K562 (cell line): ENCODE data around the gene TTC39C. TPM values are rescaled to one million over a fixed set of nuclear protein-coding genes. Genes with fewer than 3 reads are reported as not detected.

Experiments
- ATAC-seq: fragments of 200-7000 bp; cut with Tn5 transposase; 3 replicates; pipeline ENCODE4 v1.9.1; 2020; ENCODE audit warnings: moderate library complexity
- BruUV-seq: library from RNA; stranded (reverse); fragments of 400-500 nt; replicated peaks from 2 replicates; lab custom pipeline; 2021; lab: Mats Ljungman, UMichigan
- CTCF ChIA-PET: fragments of 300-600 bp; formaldehyde crosslinking; extraction: SDS; loops from one replicate; lab custom pipeline; 2021; ENCODE audit warnings: low intra/inter-chr PET ratio; lab: Yijun Ruan, JAX
- POLR2A ChIA-PET: fragments of 300-600, 350-650 bp; sonication (Branson Sonifier 250); formaldehyde crosslinking; extraction: SDS; loops from one replicate; lab custom pipeline; 2021; ENCODE audit warnings: antibody characterized with exemption, inconsistent platforms; lab: Yijun Ruan, JAX
- DNase-seq, 4 experiments: peaks; one replicate each; pipeline versions ENCODE4 v3.0.0 to v3.0.0-alpha.2; 2011 to 2018; ENCODE audit warnings: low spot score in 3 of 4, mixed read lengths in 3 of 4; ENCODE audit errors: extremely low read depth in 1 of 4
- FAIRE-seq: peaks from 2 replicates; lab custom pipeline; 2011; peaks lifted over from hg19 to GRCh38; lab: Jason Lieb, UNC
- H2AFZ ChIP-seq: 2 replicates; pipeline ENCODE4 v1.6.0; 2011; ENCODE audit warnings: low read depth, low read length, control low read depth, inconsistent platforms
- H3K27ac ChIP-seq: fragments of 200-600 bp; 3 replicates; pipeline ENCODE4 v1.8.0; 2011; ENCODE audit warnings: low read depth, mild to moderate bottlenecking, control low read depth, inconsistent platforms, low read length, moderate library complexity, mixed read lengths; ENCODE audit errors: extremely low read depth
- H3K27me3 ChIP-seq, 2 experiments: fragments of 300-600 bp in 1 of 2; 2 replicates in 1 of 2; 3 replicates in 1 of 2; pipeline versions ENCODE4 v1.6.0 to v1.8.0; 2011; ENCODE audit warnings: inconsistent platforms in 2 of 2, low read length in 2 of 2, mild to moderate bottlenecking in 1 of 2, mixed read lengths in 1 of 2, moderate library complexity in 1 of 2; ENCODE audit not compliant: control insufficient read depth in 2 of 2, insufficient read depth in 2 of 2
- H3K36me3 ChIP-seq: fragments of 300-600 bp; 3 replicates; pipeline ENCODE4 v1.8.0; 2011; ENCODE audit warnings: mild to moderate bottlenecking, low read length, inconsistent platforms; ENCODE audit not compliant: control insufficient read depth, insufficient read depth
- H3K4me1 ChIP-seq, 2 experiments: fragments of 200-600 bp in 1 of 2; replicated peaks in 1 of 2; 2 replicates in 1 of 2; 3 replicates in 1 of 2; pipeline versions ENCODE4 v1.5.1 to v1.8.0; 2011; ENCODE audit warnings: inconsistent platforms in 2 of 2, low read length in 2 of 2, mild to moderate bottlenecking in 1 of 2, mixed read lengths in 1 of 2, moderate library complexity in 1 of 2; ENCODE audit not compliant: control insufficient read depth in 2 of 2, insufficient read depth in 2 of 2
- H3K4me2 ChIP-seq: 2 replicates; pipeline ENCODE4 v1.6.1; 2011; ENCODE audit warnings: low read length, control low read depth, inconsistent platforms, mixed read lengths; ENCODE audit not compliant: insufficient read depth
- H3K4me3 ChIP-seq: fragments of 200-600 bp; sonication (generic), shearing (Covaris generic); 2 replicates; pipeline ENCODE4 v1.5.1; 2016; ENCODE audit warnings: control low read depth, inconsistent platforms
- H3K79me2 ChIP-seq: fragments of 200-600 bp; 3 replicates; pipeline ENCODE4 v1.8.0; 2011; ENCODE audit warnings: low read length, inconsistent platforms; ENCODE audit not compliant: control insufficient read depth, insufficient read depth
- H3K9ac ChIP-seq, 2 experiments: 2 replicates each; pipeline versions ENCODE4 v1.6.0 to v1.6.1; 2011; ENCODE audit warnings: low read depth in 2 of 2, low read length in 2 of 2, control low read depth in 1 of 2, inconsistent platforms in 1 of 2, mild to moderate bottlenecking in 1 of 2, mixed read lengths in 1 of 2; ENCODE audit not compliant: insufficient read depth in 1 of 2
- H3K9me1 ChIP-seq: one replicate; pipeline ENCODE4 v1.6.0; 2011; ENCODE audit warnings: inconsistent platforms, mild to moderate bottlenecking, low read length, moderate library complexity; ENCODE audit not compliant: control insufficient read depth, insufficient read depth
- H3K9me3 ChIP-seq: replicated peaks from 2 replicates; pipeline ENCODE4 v1.5.1; 2011; ENCODE audit warnings: low read depth, low read length, inconsistent platforms; ENCODE audit not compliant: control insufficient read depth, insufficient read depth
- H4K20me1 ChIP-seq: replicated peaks from 2 replicates; pipeline ENCODE4 v1.6.1; 2011; ENCODE audit warnings: low read length, inconsistent platforms, mixed read lengths; ENCODE audit not compliant: control insufficient read depth, insufficient read depth
- FOXM1 ChIP-seq, 2 experiments: fragments of 450-650 bp in 1 of 2; sonication (generic) in 1 of 2; formaldehyde crosslinking in 1 of 2; IDR thresholded peaks; 2 replicates each; pipeline versions ENCODE4 v1.6.1 to v1.9.0; 2017 to 2022; ENCODE audit warnings: low read depth in 2 of 2, mild to moderate bottlenecking in 2 of 2, missing genetic modification reagents in 1 of 2, moderate library complexity in 1 of 2
- GABPB2 ChIP-seq: fragments of 250-450 bp; sonication (Bioruptor Pico); conservative IDR thresholded peaks from 2 replicates; pipeline ENCODE4 v1.5.1; 2021; ENCODE audit warnings: mild to moderate bottlenecking
- UBTF ChIP-seq, 2 experiments: IDR thresholded peaks; 2 replicates each; pipeline ENCODE4 v1.6.1; 2012; ENCODE audit warnings: improper control_type of control experiment in 2 of 2, low read depth in 2 of 2, low read length in 2 of 2, borderline replicate concordance in 1 of 2
- XRCC4 ChIP-seq: IDR thresholded peaks from one replicate; pipeline ENCODE4 v1.6.1; 2011; ENCODE audit not compliant: insufficient read depth, insufficient read length; ENCODE audit errors: extremely low read depth
- ZNF175 ChIP-seq: fragments of 200-800 bp; sonication (Bioruptor generic); IDR thresholded peaks from 2 replicates; pipeline ENCODE4 v1.6.1; 2016; ENCODE audit warnings: low read depth, mild to moderate bottlenecking, missing genetic modification characterization, missing compliant biosample characterization
- WGBS: fragments of 100-300 bp; shearing (Covaris generic); methylation state at CpG from one replicate; pipeline ENCODE4 v1.1.6; 2016; ENCODE audit warnings: low coverage, mixed read lengths; ENCODE audit not compliant: insufficient coverage; ENCODE audit errors: missing lambda C conversion rate; 5-methylcytosine and 5-hydroxymethylcytosine counted together
- in situ Hi-C: fragments of 300-500 bp; cut with MboI; formaldehyde crosslinking; loops from 4 replicates; pipeline ENCODE4 v1.15.0; 2018; ENCODE audit warnings: inconsistent platforms, mixed read lengths
- intact Hi-C: fragments of 100-400 bp; cut with micrococcal nuclease; formaldehyde crosslinking; loops from 2 replicates; pipeline ENCODE4 v1.14.2; 2022
- polyA plus RNA-seq, 8 experiments: library from polyadenylated mRNA; depleted of rRNA in 4 of 8; stranded (reverse) in 5 of 8; unstranded in 3 of 8; fragments of >200 nt; fragmentation: Nextera tagmentation in 2 of 8; fragmentation: Illumina TruSeq in 1 of 8; extraction: Ambion mirVana in 2 of 8; extraction: Trizol in 1 of 8; gene quantifications; 2 replicates each; pipeline versions ENCODE4 v1.2.1 to v1.2.3, GENCODE V29; 2011 to 2014; ENCODE audit warnings: inconsistent platforms in 1 of 8, missing spikeins in 1 of 8
- total RNA-seq, 7 experiments: library from RNA; depleted of rRNA in 6 of 7; stranded (reverse); fragments of >200 nt in 6 of 7; fragmentation: Illumina TruSeq in 2 of 7; extraction: Trizol in 2 of 7; gene quantifications; 2 replicates each; pipeline versions ENCODE4 v1.2.1 to v1.2.3, GENCODE V29; 2011 to 2021; ENCODE audit warnings: low replicate concordance in 1 of 7

The TTC39C gene
- total and polyA plus RNA-seq, 9 of the 15 experiments (the other 6 are each of a cell fraction or from before 2014, with no cell fraction given), result 0.01 to 0.58 (median 0.18) TPM; not detected in 5

- TF ChIP-seq UBTF (IDR thresholded peaks at IDR 0.05; ENCODE audit: borderline replicate concordance in 1 of 2, low read depth in 2 of 2, low read length in 2 of 2) (no peak), XRCC4 (no peak), FOXM1 (IDR thresholded peaks at IDR 0.05; ENCODE audit: low read depth) (no peak), FOXM1 (CRISPR knock-in tag; IDR thresholded peaks at IDR 0.05; ENCODE audit: low read depth) (no peak)
- TF ChIP-seq, all 486 proteins: peak for 0
These were observed 45.6 kb upstream of the TTC39C start (continued) for GRCh38 chr18:23968638-23969604.

GRCh38 chr18:23969664-23970063, 44.9 kb upstream of the TTC39C start:
- Histone ChIP-seq H4K20me1 (no peaks in the 10 kb centered on the region), H3K9me1 (no peaks in the 10 kb centered on the region), H3K9ac (no peak overlapping the region), H3K4me2 (no peak overlapping the region), H2AFZ (no peak overlapping the region), H3K9me3 (no peaks in the 10 kb centered on the region), H3K4me3 (no peak overlapping the region), H3K27ac (no peak overlapping the region), H3K4me1 (no peaks in the 10 kb centered on the region), H3K79me2 (no peaks in the 10 kb centered on the region), H3K36me3 (no peaks in the 10 kb centered on the region), H3K27me3 (peaks cover 0 to 7% of the 10 kb centered on the region in 2 experiments; a peak in 1 of 5 replicates)
- TF ChIP-seq GABPB2 (CRISPR knock-in tag) (no peak), ZNF175 (CRISPR knock-in tag) (no peak)
- in situ Hi-C loops (no loop called here), intact Hi-C loops (loop anchor here (5.0 kb wide), 1 partner anchor 148 kb away; no protein-coding TSS in a partner anchor)
- WGBS, result 0% methylated on average over 6 of the region's 6 CpGs
- DNase-seq (no peak), FAIRE-seq (no peak), ATAC-seq (no peak)
- BruUV-seq, result no TSS peak
- ChIA-PET POLR2A (no interaction called here), CTCF (no interaction called here)
